PC-9 (cell line): ENCODE measurements around the gene OSBPL8. TPM values are rescaled to one million over a fixed set of nuclear protein-coding genes. Genes with fewer than 3 reads are reported as not detected.

Experiments used
- BruUV-seq: library from RNA; stranded (reverse); fragments of 400-500 nt; replicated peaks from 2 replicates; lab custom pipeline; 2021; lab: Mats Ljungman, UMichigan
- CTCF ChIA-PET: fragments of 300-600 bp; sonication (Branson Sonifier 250); formaldehyde crosslinking; loops from one replicate; lab custom pipeline; 2022; ENCODE audit warnings: antibody characterized with exemption; lab: Charles Lee
- POLR2A ChIA-PET: fragments of 300-600 bp; sonication (Branson Sonifier 250); formaldehyde crosslinking; loops from one replicate; lab custom pipeline; 2022; ENCODE audit warnings: antibody characterized with exemption; ENCODE audit not compliant: unreplicated experiment; lab: Charles Lee
- DNase-seq, 2 experiments: peaks; one replicate each; pipeline versions ENCODE4 v3.0.0 to v3.0.0-alpha.2; 2015 to 2022; ENCODE audit warnings: mixed read lengths in 1 of 2
- H2AFZ ChIP-seq: fragments of 200-600 bp; sonication (generic); 2 replicates; pipeline ENCODE4 v1.8.1; 2017; ENCODE audit warnings: antibody characterized with exemption
- H3F3A ChIP-seq: fragments of 200-600 bp; sonication (generic); 2 replicates; pipeline ENCODE4 v1.8.1; 2017; ENCODE audit warnings: antibody characterized with exemption, mild to moderate bottlenecking, low read depth; ENCODE audit not compliant: insufficient read depth
- H3K27ac ChIP-seq: fragments of 200-600 bp; sonication (generic); 2 replicates; pipeline ENCODE4 v1.6.1; 2016; ENCODE audit warnings: mixed run types
- H3K27me3 ChIP-seq: fragments of 200-600 bp; sonication (generic); 2 replicates; pipeline ENCODE4 v1.6.1; 2016; ENCODE audit warnings: low read depth, mixed run types; ENCODE audit not compliant: insufficient read depth
- H3K36me3 ChIP-seq: fragments of 200-600 bp; sonication (generic); 2 replicates; pipeline ENCODE4 v1.6.1; 2016; ENCODE audit warnings: low read depth, mixed run types
- H3K4me1 ChIP-seq: fragments of 200-600 bp; sonication (generic); replicated peaks from 2 replicates; pipeline ENCODE4 v1.6.1; 2016; ENCODE audit warnings: mixed run types; ENCODE audit not compliant: insufficient read depth
- H3K4me2 ChIP-seq: fragments of 200-600 bp; sonication (generic); 2 replicates; pipeline ENCODE4 v1.6.1; 2017; ENCODE audit warnings: mixed run types
- H3K4me3 ChIP-seq: fragments of 200-600 bp; sonication (generic); 2 replicates; pipeline ENCODE4 v1.6.1; 2016; ENCODE audit warnings: mixed run types
- H3K79me2 ChIP-seq: fragments of 200-600 bp; sonication (generic); 2 replicates; pipeline ENCODE4 v1.6.1; 2017; ENCODE audit warnings: low read depth, mixed run types
- H3K9me2 ChIP-seq: fragments of 200-600 bp; sonication (generic); 2 replicates; pipeline ENCODE4 v1.8.1; 2017; ENCODE audit warnings: mild to moderate bottlenecking; ENCODE audit not compliant: insufficient read depth
- H3K9me3 ChIP-seq: fragments of 200-600 bp; sonication (generic); 2 replicates; pipeline ENCODE4 v1.8.1; 2016; ENCODE audit warnings: low read depth; ENCODE audit not compliant: insufficient read depth
- H4K20me1 ChIP-seq: fragments of 200-600 bp; sonication (generic); 2 replicates; pipeline ENCODE4 v1.8.1; 2017; ENCODE audit not compliant: insufficient read depth
- EZH2 ChIP-seq: fragments of 200-600 bp; sonication (generic); IDR thresholded peaks from 2 replicates; pipeline ENCODE4 v1.8.0; 2017; ENCODE audit warnings: antibody characterized with exemption, low read depth
- intact Hi-C: fragments of 100-400 bp; cut with micrococcal nuclease; formaldehyde crosslinking; loops from one replicate; pipeline ENCODE4 v1.10.0; 2022; ENCODE audit not compliant: unreplicated experiment
- total RNA-seq: library from RNA; stranded (reverse); gene quantifications from 2 replicates; pipeline ENCODE4 v1.2.3, GENCODE V29; 2021
- TF ChIP-seq, protein P1 (sequence below): fragments of 200-600 bp; sonication (generic); conservative IDR thresholded peaks from 2 replicates; pipeline ENCODE4 v1.6.1; 2017; ENCODE audit warnings: mixed run types, antibody characterized with exemption, mild to moderate bottlenecking, moderate library complexity

The OSBPL8 gene
- total RNA-seq, 1 experiment from 2014 or later, result 53.2 TPM

- H3K9me3 ChIP-seq, result no peaks in the 10 kb centered on the region
- no TSS peak for BruUV-seq
- peaks cover 19% of the 10 kb centered on the region for H3K79me2 ChIP-seq
- H3K9me2 ChIP-seq, result no peaks in the 10 kb centered on the region
- H3F3A ChIP-seq, result 0 out of 2 replicates have a peak, but pooled peaks cover 4% of the 10 kb centered on the region
- ChIA-PET POLR2A (interaction anchor here (0.6 kb wide), 1 partner anchor 12 kb away, joined by 5 read pairs; no protein-coding TSS in a partner anchor), CTCF (interaction anchor here (0.6 kb wide), 1 partner anchor 1543 kb away, joined by 5 read pairs; no protein-coding TSS in a partner anchor)
- H2AFZ ChIP-seq, result no peak overlapping the region
- DNase-seq, result no peak
- no peak overlapping the region for H3K27ac ChIP-seq
- no peak overlapping the region for H3K4me3 ChIP-seq
- TF ChIP-seq, protein P1, sequence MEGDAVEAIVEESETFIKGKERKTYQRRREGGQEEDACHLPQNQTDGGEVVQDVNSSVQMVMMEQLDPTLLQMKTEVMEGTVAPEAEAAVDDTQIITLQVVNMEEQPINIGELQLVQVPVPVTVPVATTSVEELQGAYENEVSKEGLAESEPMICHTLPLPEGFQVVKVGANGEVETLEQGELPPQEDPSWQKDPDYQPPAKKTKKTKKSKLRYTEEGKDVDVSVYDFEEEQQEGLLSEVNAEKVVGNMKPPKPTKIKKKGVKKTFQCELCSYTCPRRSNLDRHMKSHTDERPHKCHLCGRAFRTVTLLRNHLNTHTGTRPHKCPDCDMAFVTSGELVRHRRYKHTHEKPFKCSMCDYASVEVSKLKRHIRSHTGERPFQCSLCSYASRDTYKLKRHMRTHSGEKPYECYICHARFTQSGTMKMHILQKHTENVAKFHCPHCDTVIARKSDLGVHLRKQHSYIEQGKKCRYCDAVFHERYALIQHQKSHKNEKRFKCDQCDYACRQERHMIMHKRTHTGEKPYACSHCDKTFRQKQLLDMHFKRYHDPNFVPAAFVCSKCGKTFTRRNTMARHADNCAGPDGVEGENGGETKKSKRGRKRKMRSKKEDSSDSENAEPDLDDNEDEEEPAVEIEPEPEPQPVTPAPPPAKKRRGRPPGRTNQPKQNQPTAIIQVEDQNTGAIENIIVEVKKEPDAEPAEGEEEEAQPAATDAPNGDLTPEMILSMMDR, result no peak
- TF ChIP-seq EZH2, result no peak
- peaks cover 14% of the 10 kb centered on the region for H3K4me1 ChIP-seq
- H3K36me3 ChIP-seq, result 0 out of 2 replicates have a peak, but pooled peaks cover 5% of the 10 kb centered on the region
- H3K4me2 ChIP-seq, result no peak overlapping the region
- H4K20me1 ChIP-seq, result no peaks in the 10 kb centered on the region
- intact Hi-C loops, result loop anchor here (5.0 to 10.0 kb wide), 5 partner anchors 109 to 833 kb away; partner anchors contain the start of genes KRR1 and PHLDA1
- H3K27me3 ChIP-seq, result no peaks in the 10 kb centered on the region
Observed at GRCh38 chr12:76345569-76345968, 214.0 kb downstream of the OSBPL8 start.

DNA sequence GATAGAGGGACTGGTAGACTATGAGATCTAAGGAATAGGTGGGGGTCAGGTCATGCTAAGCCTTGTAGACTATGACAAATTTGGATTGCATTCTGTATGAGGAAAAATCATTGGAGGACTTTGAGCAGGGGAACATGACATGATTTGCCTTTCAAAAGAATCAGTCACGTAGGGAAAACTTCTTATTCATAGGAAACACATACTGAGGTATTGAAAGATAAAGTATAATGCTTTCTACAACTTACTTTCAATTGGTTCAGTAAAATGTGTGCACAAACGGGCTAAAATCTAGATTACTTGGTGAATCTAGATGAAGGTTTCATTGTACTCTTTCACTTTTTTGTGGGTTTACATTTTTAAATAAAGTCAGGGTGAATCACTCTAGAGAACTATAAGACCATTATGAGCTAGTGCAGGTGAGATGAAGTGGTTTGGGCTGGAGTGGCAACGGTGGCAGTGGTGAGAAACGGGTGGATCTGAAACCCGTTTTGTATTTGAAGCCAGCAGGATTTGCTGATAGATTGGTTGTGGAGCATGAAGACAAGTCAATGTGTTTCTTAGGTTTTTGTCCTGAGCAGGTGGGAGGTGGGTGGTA lies 218.0 kb downstream of the OSBPL8 start:
- no peak overlapping the region for H2AFZ ChIP-seq
- 0 out of 2 replicates have a peak, but pooled peaks cover 4% of the 10 kb centered on the region for H3K36me3 ChIP-seq
- H3K4me1 ChIP-seq, result peaks cover 2% of the 10 kb centered on the region
- H3K9me3 ChIP-seq, result no peaks in the 10 kb centered on the region
- TF ChIP-seq EZH2, result no peak
- TF ChIP-seq, protein P1, result no peak
- POLR2A ChIA-PET, result no interaction called here
- no peaks in the 10 kb centered on the region for H4K20me1 ChIP-seq
- H3K4me2 ChIP-seq, result no peak overlapping the region
- H3K4me3 ChIP-seq, result no peak overlapping the region
- no peaks in the 10 kb centered on the region for H3K27me3 ChIP-seq
- DNase-seq, result no peak
- H3K9me2 ChIP-seq, result no peaks in the 10 kb centered on the region
- intact Hi-C loops, result loop anchor here (10.0 kb wide), 3 partner anchors 113 to 307 kb away; partner anchors contain the start of gene PHLDA1
- peaks cover 5% of the 10 kb centered on the region for H3K79me2 ChIP-seq
- CTCF ChIA-PET, result no interaction called here
- BruUV-seq, result no TSS peak
- H3K27ac ChIP-seq, result no peak overlapping the region
- 0 out of 2 replicates have a peak, but pooled peaks cover 4% of the 10 kb centered on the region for H3F3A ChIP-seq

DNA sequence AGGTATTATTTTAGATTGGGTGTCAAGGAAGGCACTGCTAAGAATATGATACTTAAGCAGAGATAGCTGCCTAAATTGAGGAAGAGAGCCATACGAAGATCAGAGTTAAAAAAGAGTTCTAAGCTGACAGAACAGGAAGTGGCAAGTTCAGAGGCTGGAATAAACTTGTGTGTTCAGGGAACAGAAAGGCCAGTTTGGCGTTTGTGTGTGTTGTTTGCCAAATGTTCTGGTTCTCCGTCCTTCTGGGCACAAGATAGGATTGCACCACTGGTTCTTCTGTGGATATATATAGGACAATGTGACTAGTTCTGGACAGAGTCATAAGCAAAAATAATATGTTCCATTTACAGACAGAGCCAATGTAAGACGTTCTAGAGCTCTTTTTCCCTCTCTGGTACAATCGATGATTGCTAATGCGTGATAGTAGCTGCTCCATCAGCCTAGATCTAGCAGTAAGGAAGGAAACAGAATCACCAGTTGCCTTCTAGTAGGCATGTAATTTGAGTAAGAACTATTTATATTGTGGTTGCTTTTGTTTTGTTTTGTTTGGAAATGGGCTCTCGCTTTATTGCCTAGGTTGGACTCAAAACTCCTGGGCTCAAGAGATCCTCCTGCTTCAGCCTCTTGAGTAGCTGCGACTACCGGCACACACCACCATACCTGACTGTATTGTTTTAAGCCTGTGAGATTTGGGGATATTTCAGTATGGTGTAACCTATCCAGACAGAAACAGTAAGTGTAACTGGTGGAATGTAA lies 218.7 kb downstream of the OSBPL8 start:
- CTCF ChIA-PET, result no interaction called here
- intact Hi-C loops, result loop anchor here (10.0 kb wide), 3 partner anchors 114 to 306 kb away; partner anchors contain the start of gene PHLDA1

More for the DNA sequence above, 218.7 kb downstream of the OSBPL8 start:
- no peaks in the 10 kb centered on the region for H3K27me3 ChIP-seq
- no TSS peak for BruUV-seq
- H3K4me2 ChIP-seq, result no peak overlapping the region
- 0 out of 2 replicates have a peak, but pooled peaks cover 4% of the 10 kb centered on the region for H3F3A ChIP-seq
- H3K79me2 ChIP-seq, result no peaks in the 10 kb centered on the region
- H4K20me1 ChIP-seq, result no peaks in the 10 kb centered on the region
- no peak for TF ChIP-seq EZH2
- TF ChIP-seq, protein P1, result no peak
- H3K9me3 ChIP-seq, result no peaks in the 10 kb centered on the region
- H3K27ac ChIP-seq, result no peak overlapping the region
- no peak overlapping the region for H3K4me3 ChIP-seq
- POLR2A ChIA-PET, result no interaction called here
- H2AFZ ChIP-seq, result no peak overlapping the region
- H3K4me1 ChIP-seq, result no peaks in the 10 kb centered on the region; the same call in 1 of the 2 replicates
- no peaks in the 10 kb centered on the region for H3K36me3 ChIP-seq
- no peak for DNase-seq
- H3K9me2 ChIP-seq, result no peaks in the 10 kb centered on the region
